Mesothelial cell of epicardium (in vitro differentiated cells): ENCODE results near the gene EID1. TPM values are rescaled to one million over a fixed set of nuclear protein-coding genes. Genes with fewer than 3 reads are reported as not detected.

Experiments used
- DNase-seq, 2 experiments: peaks; one replicate each; pipeline ENCODE4 v3.0.0; 2021; ENCODE audit warnings: low spot score in 2 of 2; ENCODE audit not compliant: unreplicated experiment in 2 of 2
- H3K27ac Mint-ChIP-seq: 2 replicates; pipeline ENCODE4 v1.8.0; 2021; ENCODE audit warnings: mixed read lengths
- H3K27me3 Mint-ChIP-seq: 2 replicates; pipeline ENCODE4 v1.8.0; 2021; ENCODE audit warnings: low read depth, mixed read lengths
- H3K36me3 Mint-ChIP-seq: 2 replicates; pipeline ENCODE4 v1.8.0; 2021; ENCODE audit warnings: mixed read lengths
- H3K4me1 Mint-ChIP-seq: 2 replicates; pipeline ENCODE4 v1.8.0; 2021; ENCODE audit warnings: mixed read lengths
- H3K4me3 Mint-ChIP-seq: 2 replicates; pipeline ENCODE4 v1.8.0; 2021; ENCODE audit warnings: mild to moderate bottlenecking, moderate library complexity, mixed read lengths
- H3K9me3 Mint-ChIP-seq: 2 replicates; pipeline ENCODE4 v1.8.0; 2021; ENCODE audit warnings: mixed read lengths
- CTCF ChIP-seq: fragments of 200-600 bp; sonication (generic); IDR thresholded peaks from one replicate; pipeline ENCODE4 v1.5.0; 2021; ENCODE audit warnings: antibody characterized with exemption; ENCODE audit not compliant: unreplicated experiment
- total RNA-seq: library from RNA; stranded (reverse); gene quantifications from 3 replicates; pipeline ENCODE4 v1.2.1, GENCODE V29; 2021

The EID1 gene
- total RNA-seq, 1 donor from 2014 or later, result 139 TPM

GRCh38 chr15:48855501-48856440 lies 22.2 kb upstream of the EID1 start:
- TF ChIP-seq CTCF, result no peak
- H3K36me3 Mint-ChIP-seq, result peaks cover 7% of the 10 kb centered on the region
- no peaks in the 10 kb centered on the region for H3K27me3 Mint-ChIP-seq
- DNase-seq, result no peak
- peaks cover 14% of the 10 kb centered on the region for H3K9me3 Mint-ChIP-seq
- H3K27ac Mint-ChIP-seq, result peak overlapping the region; percentile 11
- no peak overlapping the region for H3K4me3 Mint-ChIP-seq
- H3K4me1 Mint-ChIP-seq, result peaks cover 23% of the 10 kb centered on the region

GRCh38 chr15:48856942-48857341 lies 21.0 kb upstream of the EID1 start:
- H3K4me3 Mint-ChIP-seq, result no peak overlapping the region
- DNase-seq, result no peak

GRCh38 chr15:48858401-48858800 lies 19.5 kb upstream of the EID1 start:
- DNase-seq, result no peak
- H3K4me1 Mint-ChIP-seq, result peaks cover 22% of the 10 kb centered on the region
- peaks cover 5% of the 10 kb centered on the region for H3K36me3 Mint-ChIP-seq
- H3K4me3 Mint-ChIP-seq, result no peak overlapping the region
- H3K27ac Mint-ChIP-seq, result no peak overlapping the region
- no peaks in the 10 kb centered on the region for H3K27me3 Mint-ChIP-seq
- TF ChIP-seq CTCF, result no peak
- H3K9me3 Mint-ChIP-seq, result peaks cover 9% of the 10 kb centered on the region

More at GRCh38 chr15:48856942-48857341, 21.0 kb upstream of the EID1 start:
- TF ChIP-seq CTCF, result no peak
- H3K36me3 Mint-ChIP-seq, result peaks cover 7% of the 10 kb centered on the region
- peak overlapping the region; percentile 28 for H3K27ac Mint-ChIP-seq
- H3K9me3 Mint-ChIP-seq, result peaks cover 14% of the 10 kb centered on the region
- H3K4me1 Mint-ChIP-seq, result peaks cover 22% of the 10 kb centered on the region
- no peaks in the 10 kb centered on the region for H3K27me3 Mint-ChIP-seq

- TF ChIP-seq CTCF, result no peak
- H3K4me3 Mint-ChIP-seq, result no peak overlapping the region
These were observed 18.5 kb upstream of the EID1 start for GRCh38 chr15:48859426-48859825.

GRCh38 chr15:48861813-48862431 lies 16.0 kb upstream of the EID1 start:
- Mint-ChIP-seq H3K27me3 (no peaks in the 10 kb centered on the region), H3K27ac (no peak overlapping the region), H3K4me1 (peaks cover 18% of the 10 kb centered on the region), H3K36me3 (no peaks in the 10 kb centered on the region), H3K4me3 (no peak overlapping the region), H3K9me3 (no peaks in the 10 kb centered on the region)
- TF ChIP-seq CTCF, result peak; percentile 83
- no peak for DNase-seq

More at GRCh38 chr15:48859426-48859825, 18.5 kb upstream of the EID1 start:
- DNase-seq, result no peak
- no peaks in the 10 kb centered on the region for H3K9me3 Mint-ChIP-seq
- H3K27me3 Mint-ChIP-seq, result no peaks in the 10 kb centered on the region
- no peak overlapping the region for H3K27ac Mint-ChIP-seq
- no peaks in the 10 kb centered on the region for H3K36me3 Mint-ChIP-seq
- peaks cover 22% of the 10 kb centered on the region for H3K4me1 Mint-ChIP-seq
